Measurements from ENCODE around the gene DESI2. TPM values are rescaled to one million over a fixed set of nuclear protein-coding genes. Genes with fewer than 3 reads are reported as not detected.

The DESI2 gene
- total RNA-seq, 1 donor from 2014 or later: 25.5 TPM

DNA sequence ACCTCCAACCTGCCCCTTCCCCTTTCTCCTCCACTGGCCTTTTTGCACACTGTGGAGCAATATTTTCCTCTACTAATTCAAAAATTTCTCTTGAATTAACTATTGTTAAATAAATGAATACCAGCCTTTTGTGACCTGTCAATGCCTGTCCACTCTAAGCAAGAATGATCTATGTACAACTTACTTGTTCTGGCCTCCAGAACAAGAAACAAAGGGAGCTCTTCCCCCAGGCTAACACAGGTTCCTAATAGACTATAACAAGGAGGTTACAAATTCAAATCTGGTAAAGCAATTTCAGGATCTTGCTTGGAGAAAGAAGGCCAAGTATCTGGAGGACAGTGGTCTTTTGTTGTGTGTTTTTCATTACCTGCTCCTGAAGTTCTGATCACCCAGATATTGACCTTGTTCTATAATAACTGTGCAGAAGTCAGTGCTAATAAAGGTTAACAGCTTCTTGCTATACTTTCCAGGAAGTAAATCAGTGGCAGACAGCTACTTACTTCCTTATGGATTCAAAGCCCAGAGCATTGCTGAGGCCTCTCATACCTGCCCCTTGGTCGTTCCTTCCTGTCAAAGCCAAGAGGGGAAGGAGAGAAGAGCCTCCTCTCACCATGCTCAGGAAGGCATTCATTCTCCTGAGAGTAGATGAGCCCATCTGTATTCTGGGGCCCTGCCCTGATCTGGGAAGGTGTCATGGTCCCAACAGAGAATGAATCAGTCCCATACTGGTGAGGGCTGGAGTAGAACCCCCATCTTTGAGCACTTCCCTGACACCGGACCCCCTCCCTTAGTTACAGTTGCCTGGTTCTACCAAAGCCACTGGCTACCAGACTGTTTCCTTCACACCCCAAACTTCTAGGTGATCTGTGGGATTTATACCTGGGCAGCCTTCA is 56.8 kb downstream of the DESI2 start:
- Histone ChIP-seq H3K36me3 (no peaks in the 10 kb centered on the region), H3K9me3 (no peaks in the 10 kb centered on the region), H3K27me3 (no peaks in the 10 kb centered on the region), H3K27ac (no peak overlapping the region), H3K4me1 (no peaks in the 10 kb centered on the region), H3K4me3 (no peak overlapping the region)
- intact Hi-C loops (cut with DNase I): no loop called here
- TF ChIP-seq, protein P1, sequence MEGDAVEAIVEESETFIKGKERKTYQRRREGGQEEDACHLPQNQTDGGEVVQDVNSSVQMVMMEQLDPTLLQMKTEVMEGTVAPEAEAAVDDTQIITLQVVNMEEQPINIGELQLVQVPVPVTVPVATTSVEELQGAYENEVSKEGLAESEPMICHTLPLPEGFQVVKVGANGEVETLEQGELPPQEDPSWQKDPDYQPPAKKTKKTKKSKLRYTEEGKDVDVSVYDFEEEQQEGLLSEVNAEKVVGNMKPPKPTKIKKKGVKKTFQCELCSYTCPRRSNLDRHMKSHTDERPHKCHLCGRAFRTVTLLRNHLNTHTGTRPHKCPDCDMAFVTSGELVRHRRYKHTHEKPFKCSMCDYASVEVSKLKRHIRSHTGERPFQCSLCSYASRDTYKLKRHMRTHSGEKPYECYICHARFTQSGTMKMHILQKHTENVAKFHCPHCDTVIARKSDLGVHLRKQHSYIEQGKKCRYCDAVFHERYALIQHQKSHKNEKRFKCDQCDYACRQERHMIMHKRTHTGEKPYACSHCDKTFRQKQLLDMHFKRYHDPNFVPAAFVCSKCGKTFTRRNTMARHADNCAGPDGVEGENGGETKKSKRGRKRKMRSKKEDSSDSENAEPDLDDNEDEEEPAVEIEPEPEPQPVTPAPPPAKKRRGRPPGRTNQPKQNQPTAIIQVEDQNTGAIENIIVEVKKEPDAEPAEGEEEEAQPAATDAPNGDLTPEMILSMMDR (IDR thresholded peaks at IDR 0.05): no peak
- TF ChIP-seq POLR2AphosphoS5 (IDR thresholded peaks at IDR 0.05; ENCODE audit: insufficient read depth in 1 of 2, low read depth in 1 of 2) (no peak), POLR2A (IDR thresholded peaks at IDR 0.05) (no peak)
- no peak for DNase-seq (ENCODE audit: extremely low spot score in 2 of 2)

DNA sequence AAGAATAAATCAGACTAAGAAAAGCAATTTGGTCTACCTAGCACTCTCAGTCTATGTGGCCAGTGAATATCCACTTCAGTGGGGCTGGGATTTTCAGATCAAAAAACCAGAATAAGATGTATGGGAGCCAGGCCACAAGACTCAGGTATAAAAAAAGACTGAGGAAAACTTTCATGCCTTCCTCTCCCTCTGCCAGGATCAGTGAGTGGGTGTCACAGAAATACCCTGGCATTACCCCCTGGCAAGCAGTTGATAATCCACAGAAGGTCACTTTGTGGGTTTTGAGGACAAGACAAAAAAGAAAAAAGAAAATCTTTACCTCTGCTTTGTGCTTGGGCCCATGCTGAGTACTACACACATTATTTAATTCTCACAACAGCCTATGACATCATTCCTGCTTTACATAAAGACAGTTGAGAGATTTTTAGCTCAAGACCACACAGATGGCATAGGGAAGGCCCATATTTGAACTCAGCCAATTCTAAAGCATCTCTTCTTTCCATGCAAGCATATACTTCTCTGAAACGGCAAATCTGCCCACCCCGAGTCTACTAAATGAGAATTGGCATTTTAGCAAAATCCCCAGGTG is 57.6 kb downstream of the DESI2 start:
- H3K36me3 ChIP-seq: no peaks in the 10 kb centered on the region
- no peak overlapping the region for H3K27ac ChIP-seq
- no peaks in the 10 kb centered on the region for H3K27me3 ChIP-seq
- intact Hi-C loops (cut with DNase I): no loop called here
- no peak for DNase-seq (ENCODE audit: extremely low spot score in 2 of 2)
- TF ChIP-seq POLR2A (IDR thresholded peaks at IDR 0.05) (no peak), POLR2AphosphoS5 (IDR thresholded peaks at IDR 0.05; ENCODE audit: insufficient read depth in 1 of 2, low read depth in 1 of 2) (no peak)
- TF ChIP-seq, protein P1 (IDR thresholded peaks at IDR 0.05): no peak
- no peak overlapping the region for H3K4me3 ChIP-seq
- no peaks in the 10 kb centered on the region for H3K9me3 ChIP-seq
- H3K4me1 ChIP-seq: no peaks in the 10 kb centered on the region

- Histone ChIP-seq H3K27ac (no peak overlapping the region), H3K9me3 (no peaks in the 10 kb centered on the region), H3K27me3 (no peaks in the 10 kb centered on the region), H3K36me3 (no peaks in the 10 kb centered on the region), H3K4me1 (no peaks in the 10 kb centered on the region), H3K4me3 (no peak overlapping the region)
- intact Hi-C loops (cut with DNase I): no loop called here
- TF ChIP-seq, protein P1 (IDR thresholded peaks at IDR 0.05): no peak
- no peak for TF ChIP-seq POLR2AphosphoS5 (IDR thresholded peaks at IDR 0.05; ENCODE audit: insufficient read depth in 1 of 2, low read depth in 1 of 2)
- no peak for TF ChIP-seq POLR2A (IDR thresholded peaks at IDR 0.05)
- DNase-seq (ENCODE audit: extremely low spot score in 2 of 2): peak in 1 of 2 donors; percentile 2
Observed at GRCh38 chr1:244712669-244713068, 59.7 kb downstream of the DESI2 start.

DNA sequence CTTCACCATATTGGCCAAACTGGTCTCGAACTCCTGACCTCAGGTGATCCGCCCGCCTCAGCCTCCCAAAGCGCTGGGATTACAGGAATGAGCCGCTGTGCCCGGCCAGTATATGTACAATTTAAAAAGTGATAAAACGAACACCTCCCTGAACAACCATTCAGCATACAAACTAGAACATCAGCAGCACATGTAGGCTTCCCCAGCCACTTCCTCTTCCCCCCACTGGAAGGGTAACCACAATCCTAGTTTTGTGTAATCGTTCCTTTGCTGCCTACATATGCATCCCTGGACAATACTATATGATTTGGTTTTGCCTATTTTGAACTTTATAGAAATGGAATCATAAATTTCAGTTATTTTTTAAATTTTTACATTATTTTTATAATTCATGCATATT is 60.4 kb downstream of the DESI2 start:
- Histone ChIP-seq H3K4me3 (no peak overlapping the region), H3K27me3 (no peaks in the 10 kb centered on the region), H3K9me3 (no peaks in the 10 kb centered on the region), H3K4me1 (no peaks in the 10 kb centered on the region), H3K36me3 (no peaks in the 10 kb centered on the region), H3K27ac (no peak overlapping the region)
- intact Hi-C loops (cut with DNase I): no loop called here
- TF ChIP-seq POLR2AphosphoS5 (IDR thresholded peaks at IDR 0.05; ENCODE audit: insufficient read depth in 1 of 2, low read depth in 1 of 2) (no peak), POLR2A (IDR thresholded peaks at IDR 0.05) (no peak)
- TF ChIP-seq, protein P1 (IDR thresholded peaks at IDR 0.05): no peak
- peak in 1 of 2 donors; percentile 14 for DNase-seq (ENCODE audit: extremely low spot score in 2 of 2)
